HepG2 (cell line): Measurements from ENCODE around the gene PET100. TPM values are rescaled to one million over a fixed set of nuclear protein-coding genes. Genes with fewer than 3 reads are reported as not detected.

Source experiments
- AKAP8 ChIP-seq: sonication (generic); formaldehyde crosslinking; IDR thresholded peaks from 2 replicates; pipeline ENCODE4 v1.5.1; 2020; ENCODE audit warnings: mild to moderate bottlenecking, missing genetic modification reagents
- ARHGAP35 ChIP-seq: sonication (generic); formaldehyde crosslinking; IDR thresholded peaks from 2 replicates; pipeline ENCODE4 v1.9.0; 2022; ENCODE audit warnings: mild to moderate bottlenecking, inconsistent platforms, moderate library complexity, missing genetic modification reagents, borderline replicate concordance
- ARNTL ChIP-seq: sonication (generic); formaldehyde crosslinking; IDR thresholded peaks from 2 replicates; pipeline ENCODE4 v1.4.0; 2020; ENCODE audit warnings: mild to moderate bottlenecking, missing genetic modification reagents
- ASH2L ChIP-seq: fragments of 300-600, 200-600 bp; sonication (generic); IDR thresholded peaks from 2 replicates; pipeline ENCODE4 v1.7.0; 2017; ENCODE audit warnings: low read depth, mild to moderate bottlenecking, moderate library complexity, mixed read lengths, low read length; ENCODE audit not compliant: insufficient read length
- CEBPB ChIP-seq: IDR thresholded peaks from 2 replicates; pipeline ENCODE4 v1.6.1; 2011; ENCODE audit warnings: low read depth, low read length, improper control_type of control experiment, borderline replicate concordance
- FIP1L1 ChIP-seq: fragments of 200-400 bp; formaldehyde crosslinking; IDR thresholded peaks from 2 replicates; pipeline ENCODE4 v1.6.1; 2018; ENCODE audit warnings: low read depth, mild to moderate bottlenecking, low read length, moderate library complexity, borderline replicate concordance; ENCODE audit not compliant: insufficient read depth
- HDAC2 ChIP-seq: sonication (generic); formaldehyde crosslinking; IDR thresholded peaks from 2 replicates; pipeline ENCODE4 v1.4.0; 2020; ENCODE audit warnings: missing genetic modification reagents
- HMG20B ChIP-seq: conservative IDR thresholded peaks from 2 replicates; pipeline ENCODE4 v1.6.1; 2016; ENCODE audit warnings: missing genetic modification reagents, missing compliant biosample characterization
- IRF9 ChIP-seq: sonication (generic); formaldehyde crosslinking; IDR thresholded peaks from 2 replicates; pipeline ENCODE4 v1.8.0; 2022; ENCODE audit warnings: missing genetic modification reagents, mild to moderate bottlenecking, borderline replicate concordance
- RBM39 ChIP-seq: fragments of 200-400 bp; formaldehyde crosslinking; IDR thresholded peaks from one replicate; pipeline ENCODE4 v1.6.1; 2018; ENCODE audit warnings: antibody characterized with exemption, mild to moderate bottlenecking, low read depth, low read length; ENCODE audit not compliant: poor library complexity, severe bottlenecking
- SMC3 ChIP-seq: IDR thresholded peaks from 2 replicates; pipeline ENCODE4 v1.6.1; 2011; ENCODE audit warnings: low read length, improper control_type of control experiment
- THAP11 ChIP-seq: IDR thresholded peaks from 2 replicates; pipeline ENCODE4 v1.6.1; 2016; ENCODE audit warnings: missing biosample characterization, missing genetic modification reagents
- THAP9 ChIP-seq: sonication (generic); formaldehyde crosslinking; IDR thresholded peaks from 2 replicates; pipeline ENCODE4; 2020; ENCODE audit warnings: missing genetic modification reagents, mild to moderate bottlenecking, borderline replicate concordance
- ZNF3 ChIP-seq: IDR thresholded peaks from 2 replicates; pipeline ENCODE4 v1.7.0; 2017; ENCODE audit warnings: inconsistent platforms
- ZNF329 ChIP-seq: sonication (generic); formaldehyde crosslinking; IDR thresholded peaks from 2 replicates; pipeline ENCODE4 v1.9.0; 2021; ENCODE audit warnings: low read depth, mild to moderate bottlenecking, missing genetic modification reagents
- ZNF766 ChIP-seq: sonication (generic); formaldehyde crosslinking; IDR thresholded peaks from 2 replicates; pipeline ENCODE4 v1.5.0; 2020; ENCODE audit warnings: missing genetic modification reagents, borderline replicate concordance
- polyA plus RNA-seq, 8 experiments: library from polyadenylated mRNA; depleted of rRNA in 3 of 8; stranded (reverse) in 7 of 8; unstranded in 1 of 8; fragments of >200 nt; fragmentation: Illumina TruSeq in 4 of 8; extraction: Trizol in 4 of 8; gene quantifications; 2 replicates each; pipeline versions ENCODE4 v1.2.1 to v1.2.3, GENCODE V29; 2011 to 2016; ENCODE audit warnings: low read depth in 4 of 8, missing spikeins in 1 of 8, mixed read lengths in 1 of 8; ENCODE audit not compliant: insufficient read depth in 1 of 8
- total RNA-seq, 5 experiments: library from RNA; depleted of rRNA; stranded (reverse); fragments of >200 nt; fragmentation: Illumina TruSeq; extraction: Trizol; gene quantifications; 2 replicates each; pipeline ENCODE4 v1.2.3, GENCODE V29; 2016; ENCODE audit warnings: low read depth in 1 of 5
- TF ChIP-seq, protein P1 (sequence below): sonication (generic); formaldehyde crosslinking; IDR thresholded peaks from 2 replicates; pipeline ENCODE4 v1.5.0; 2020; ENCODE audit warnings: mild to moderate bottlenecking, missing genetic modification reagents, moderate library complexity
- TF ChIP-seq, protein P2 (sequence below): sonication (generic); formaldehyde crosslinking; IDR thresholded peaks from 2 replicates; pipeline ENCODE4 v1.5.0; 2020; ENCODE audit warnings: mild to moderate bottlenecking, missing genetic modification reagents
- TF ChIP-seq, protein P3 (sequence below): sonication (generic); formaldehyde crosslinking; conservative IDR thresholded peaks from 2 replicates; pipeline ENCODE4 v1.8.0; 2022; ENCODE audit warnings: mild to moderate bottlenecking, moderate library complexity, missing genetic modification reagents

Gene PET100
- total and polyA plus RNA-seq, 2 of the 13 experiments (the other 11 are each of a cell fraction or from before 2014, with no cell fraction given) = 22.3 to 66.5 TPM

DNA sequence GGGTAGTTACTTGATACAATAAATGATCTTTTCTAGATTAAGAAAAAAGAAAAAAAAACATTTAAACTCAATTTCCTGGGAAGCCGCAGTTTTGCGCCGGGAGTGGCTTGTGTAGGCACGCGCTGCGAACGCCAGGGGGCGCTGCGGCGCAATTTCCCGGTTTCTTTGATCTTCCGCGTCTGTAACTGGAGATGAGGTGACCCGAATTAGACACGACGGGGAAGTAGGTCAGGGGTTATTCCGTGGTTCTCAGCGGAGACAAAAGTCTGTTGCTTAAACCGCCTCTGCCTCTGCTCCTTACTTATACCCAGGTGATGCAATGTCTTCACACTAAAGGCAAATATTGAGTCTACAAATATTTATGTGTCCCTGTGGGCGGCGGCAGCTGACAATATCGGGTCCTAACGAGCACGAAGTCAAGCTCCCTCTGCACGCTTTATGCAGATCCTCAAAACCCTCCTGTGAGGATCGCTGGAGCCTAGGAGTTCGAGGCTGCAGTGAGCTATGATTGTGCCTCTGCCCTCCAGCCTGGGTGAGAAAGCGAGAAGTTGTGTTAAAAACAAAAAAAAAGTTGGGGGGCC is 22.6 kb downstream of the PET100 start (continued):
- TF ChIP-seq, protein P1, sequence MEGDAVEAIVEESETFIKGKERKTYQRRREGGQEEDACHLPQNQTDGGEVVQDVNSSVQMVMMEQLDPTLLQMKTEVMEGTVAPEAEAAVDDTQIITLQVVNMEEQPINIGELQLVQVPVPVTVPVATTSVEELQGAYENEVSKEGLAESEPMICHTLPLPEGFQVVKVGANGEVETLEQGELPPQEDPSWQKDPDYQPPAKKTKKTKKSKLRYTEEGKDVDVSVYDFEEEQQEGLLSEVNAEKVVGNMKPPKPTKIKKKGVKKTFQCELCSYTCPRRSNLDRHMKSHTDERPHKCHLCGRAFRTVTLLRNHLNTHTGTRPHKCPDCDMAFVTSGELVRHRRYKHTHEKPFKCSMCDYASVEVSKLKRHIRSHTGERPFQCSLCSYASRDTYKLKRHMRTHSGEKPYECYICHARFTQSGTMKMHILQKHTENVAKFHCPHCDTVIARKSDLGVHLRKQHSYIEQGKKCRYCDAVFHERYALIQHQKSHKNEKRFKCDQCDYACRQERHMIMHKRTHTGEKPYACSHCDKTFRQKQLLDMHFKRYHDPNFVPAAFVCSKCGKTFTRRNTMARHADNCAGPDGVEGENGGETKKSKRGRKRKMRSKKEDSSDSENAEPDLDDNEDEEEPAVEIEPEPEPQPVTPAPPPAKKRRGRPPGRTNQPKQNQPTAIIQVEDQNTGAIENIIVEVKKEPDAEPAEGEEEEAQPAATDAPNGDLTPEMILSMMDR (CRISPR knock-in tag) = peak; percentile 89
- TF ChIP-seq AKAP8 (CRISPR knock-in tag) (no peak), SMC3 (peak; percentile 52), IRF9 (CRISPR knock-in tag) (no peak), ZNF766 (no peak; the same call in 1 of the 2 replicates), HDAC2 (CRISPR knock-in tag) (peak; percentile 85), ARHGAP35 (CRISPR knock-in tag) (no peak), HMG20B (CRISPR knock-in tag) (peak; percentile 85), ZNF329 (no peak), THAP9 (CRISPR knock-in tag) (peak; percentile 29; the same call in 1 of the 2 replicates), THAP11 (CRISPR knock-in tag) (peak; percentile 84), CEBPB (peak; percentile 99), FIP1L1 (no peak), RBM39 (no peak), ZNF3 (CRISPR knock-in tag) (peak; percentile 63; the same call in 1 of the 2 replicates), ASH2L (peak; percentile 70), ARNTL (0 out of 2 replicates have a peak, but pooled peaks have one; percentile 44)
- TF ChIP-seq, protein P2, sequence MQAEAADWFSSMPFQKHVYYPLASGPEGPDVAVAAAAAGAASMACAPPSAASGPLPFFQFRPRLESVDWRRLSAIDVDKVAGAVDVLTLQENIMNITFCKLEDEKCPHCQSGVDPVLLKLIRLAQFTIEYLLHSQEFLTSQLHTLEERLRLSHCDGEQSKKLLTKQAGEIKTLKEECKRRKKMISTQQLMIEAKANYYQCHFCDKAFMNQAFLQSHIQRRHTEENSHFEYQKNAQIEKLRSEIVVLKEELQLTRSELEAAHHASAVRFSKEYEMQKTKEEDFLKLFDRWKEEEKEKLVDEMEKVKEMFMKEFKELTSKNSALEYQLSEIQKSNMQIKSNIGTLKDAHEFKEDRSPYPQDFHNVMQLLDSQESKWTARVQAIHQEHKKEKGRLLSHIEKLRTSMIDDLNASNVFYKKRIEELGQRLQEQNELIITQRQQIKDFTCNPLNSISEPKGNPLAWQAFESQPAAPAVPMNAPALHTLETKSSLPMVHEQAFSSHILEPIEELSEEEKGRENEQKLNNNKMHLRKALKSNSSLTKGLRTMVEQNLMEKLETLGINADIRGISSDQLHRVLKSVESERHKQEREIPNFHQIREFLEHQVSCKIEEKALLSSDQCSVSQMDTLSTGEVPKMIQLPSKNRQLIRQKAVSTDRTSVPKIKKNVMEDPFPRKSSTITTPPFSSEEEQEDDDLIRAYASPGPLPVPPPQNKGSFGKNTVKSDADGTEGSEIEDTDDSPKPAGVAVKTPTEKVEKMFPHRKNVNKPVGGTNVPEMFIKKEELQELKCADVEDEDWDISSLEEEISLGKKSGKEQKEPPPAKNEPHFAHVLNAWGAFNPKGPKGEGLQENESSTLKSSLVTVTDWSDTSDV = no peak
- TF ChIP-seq, protein P3, sequence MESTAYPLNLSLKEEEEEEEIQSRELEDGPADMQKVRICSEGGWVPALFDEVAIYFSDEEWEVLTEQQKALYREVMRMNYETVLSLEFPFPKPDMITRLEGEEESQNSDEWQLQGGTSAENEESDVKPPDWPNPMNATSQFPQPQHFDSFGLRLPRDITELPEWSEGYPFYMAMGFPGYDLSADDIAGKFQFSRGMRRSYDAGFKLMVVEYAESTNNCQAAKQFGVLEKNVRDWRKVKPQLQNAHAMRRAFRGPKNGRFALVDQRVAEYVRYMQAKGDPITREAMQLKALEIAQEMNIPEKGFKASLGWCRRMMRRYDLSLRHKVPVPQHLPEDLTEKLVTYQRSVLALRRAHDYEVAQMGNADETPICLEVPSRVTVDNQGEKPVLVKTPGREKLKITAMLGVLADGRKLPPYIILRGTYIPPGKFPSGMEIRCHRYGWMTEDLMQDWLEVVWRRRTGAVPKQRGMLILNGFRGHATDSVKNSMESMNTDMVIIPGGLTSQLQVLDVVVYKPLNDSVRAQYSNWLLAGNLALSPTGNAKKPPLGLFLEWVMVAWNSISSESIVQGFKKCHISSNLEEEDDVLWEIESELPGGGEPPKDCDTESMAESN (CRISPR knock-in tag) = peak; percentile 79
